CD14-positive monocyte (primary cell): Measurements from ENCODE around the gene ASAH2B. TPM values are rescaled to one million over a fixed set of nuclear protein-coding genes. Genes with fewer than 3 reads are reported as not detected.
"Not testable (repeated sequence)": the region's sequence is repeated elsewhere in the genome, so short reads cannot be mapped to it uniquely, and the experiment has no call there.

Experiments used
- DNase-seq, 3 donors: peaks; one replicate each; pipeline ENCODE4 v3.0.0-alpha.2; 2011 to 2022
- H2AFZ ChIP-seq: 2 replicates; pipeline ENCODE4 v1.6.0; 2012; ENCODE audit warnings: mild to moderate bottlenecking, low read depth, low read length, inconsistent platforms; ENCODE audit not compliant: insufficient read depth, poor library complexity, severe bottlenecking
- H3K27ac ChIP-seq, 2 donors: 1 replicate in 1 of 2; 2 replicates in 1 of 2; pipeline ENCODE4 v1.5.1; 2012 to 2013; ENCODE audit warnings: low read length in 2 of 2, control low read depth in 1 of 2, inconsistent platforms in 1 of 2, low read depth in 1 of 2, mild to moderate bottlenecking in 1 of 2
- H3K27me3 ChIP-seq, 2 donors: one replicate each; pipeline versions ENCODE4 v1.6.0 to v1.6.1; 2011 to 2013; ENCODE audit warnings: low read length in 2 of 2; ENCODE audit not compliant: control insufficient read depth in 2 of 2, insufficient read depth in 2 of 2
- H3K36me3 ChIP-seq, 2 donors: replicated peaks in 1 of 2; 1 replicate in 1 of 2; 2 replicates in 1 of 2; pipeline versions ENCODE4 v1.5.1 to v1.6.1; 2012 to 2013; ENCODE audit warnings: low read length in 2 of 2, control low read depth in 1 of 2, inconsistent platforms in 1 of 2, mild to moderate bottlenecking in 1 of 2; ENCODE audit not compliant: insufficient read depth in 2 of 2, control insufficient read depth in 1 of 2
- H3K4me1 ChIP-seq, 2 donors: 1 replicate in 1 of 2; 2 replicates in 1 of 2; pipeline versions ENCODE4 v1.5.1 to v1.6.1; 2012 to 2013; ENCODE audit warnings: low read length in 2 of 2, control low read depth in 1 of 2, inconsistent platforms in 1 of 2, mild to moderate bottlenecking in 1 of 2, moderate library complexity in 1 of 2; ENCODE audit not compliant: insufficient read depth in 2 of 2, control insufficient read depth in 1 of 2
- H3K4me2 ChIP-seq: replicated peaks from 2 replicates; pipeline ENCODE3; 2012; ENCODE audit warnings: low read length, moderate library complexity, mild to moderate bottlenecking; ENCODE audit not compliant: poor library complexity, severe bottlenecking; ENCODE audit errors: extremely low read depth
- H3K4me3 ChIP-seq, 3 experiments: fragments of 200-600 bp in 1 of 3; sonication (generic) in 1 of 3; replicated peaks in 1 of 3; 1 replicate in 2 of 3; 2 replicates in 1 of 3; pipeline ENCODE4 v1.5.1; 2011 to 2013; ENCODE audit warnings: low read length in 3 of 3, mild to moderate bottlenecking in 3 of 3, control low read depth in 2 of 3, low read depth in 2 of 3, inconsistent platforms in 1 of 3, moderate library complexity in 1 of 3
- H3K79me2 ChIP-seq: 2 replicates; pipeline ENCODE4 v1.6.0; 2012; ENCODE audit warnings: mild to moderate bottlenecking, control low read depth, inconsistent platforms, low read length, moderate library complexity; ENCODE audit not compliant: insufficient read depth
- H3K9ac ChIP-seq: 2 replicates; pipeline ENCODE4 v1.6.0; 2017; ENCODE audit warnings: low read length, mild to moderate bottlenecking; ENCODE audit not compliant: insufficient read depth, poor library complexity, severe bottlenecking
- H3K9me3 ChIP-seq, 2 donors: replicated peaks in 1 of 2; 1 replicate in 1 of 2; 2 replicates in 1 of 2; pipeline versions ENCODE4 v1.5.1 to v1.6.1; 2012 to 2013; ENCODE audit warnings: low read length in 2 of 2, control low read depth in 1 of 2; ENCODE audit not compliant: control insufficient read depth in 1 of 2, insufficient read depth in 1 of 2
- H4K20me1 ChIP-seq: 2 replicates; pipeline ENCODE4 v1.6.0; 2012; ENCODE audit warnings: mild to moderate bottlenecking, low read length, control low read depth, moderate library complexity; ENCODE audit not compliant: insufficient read depth
- H3K27ac Mint-ChIP-seq, 7 donors: one replicate each; pipeline ENCODE4 v1.8.0; 2020; ENCODE audit warnings: mild to moderate bottlenecking in 7 of 7, mixed read lengths in 7 of 7, moderate library complexity in 6 of 7, inconsistent platforms in 2 of 7
- H3K27me3 Mint-ChIP-seq, 3 donors: one replicate each; pipeline ENCODE4 v1.8.0; 2021 to 2022; ENCODE audit warnings: low read depth in 3 of 3, mild to moderate bottlenecking in 3 of 3, mixed read lengths in 3 of 3, moderate library complexity in 3 of 3, inconsistent platforms in 1 of 3
- H3K36me3 Mint-ChIP-seq, 2 donors: one replicate each; pipeline ENCODE4 v1.8.0; 2020; ENCODE audit warnings: mixed read lengths in 2 of 2, inconsistent platforms in 1 of 2, mild to moderate bottlenecking in 1 of 2
- H3K4me1 Mint-ChIP-seq: one replicate; pipeline ENCODE4 v1.8.0; 2020; ENCODE audit warnings: mild to moderate bottlenecking, mixed read lengths
- H3K4me3 Mint-ChIP-seq, 2 donors: one replicate each; pipeline ENCODE4 v1.8.0; 2020; ENCODE audit warnings: mild to moderate bottlenecking in 2 of 2, mixed read lengths in 2 of 2, moderate library complexity in 1 of 2
- H3K9me3 Mint-ChIP-seq, 7 donors: one replicate each; pipeline ENCODE4 v1.8.0; 2020 to 2022; ENCODE audit warnings: mixed read lengths in 7 of 7, mild to moderate bottlenecking in 6 of 7, moderate library complexity in 6 of 7, inconsistent platforms in 2 of 7
- CTCF ChIP-seq: fragments of 200-600 bp; IDR thresholded peaks from one replicate; pipeline ENCODE4 v1.8.0; 2022; ENCODE audit warnings: antibody characterized with exemption, mild to moderate bottlenecking
- WGBS: methylation state at CpG from one replicate; pipeline ENCODE4 v1.1.5; 2013; ENCODE audit warnings: missing lambda C conversion rate; ENCODE audit not compliant: insufficient coverage; 5-methylcytosine and 5-hydroxymethylcytosine counted together
- intact Hi-C, 2 donors: fragments of 100-400 bp; cut with micrococcal nuclease; formaldehyde crosslinking; loops; one replicate each; pipeline versions ENCODE4 v1.15.0 to v1.15.1; 2023
- polyA minus RNA-seq: library from RNA; depleted of rRNA, polyadenylated mRNA; stranded (reverse); fragments of >200 nt; gene quantifications from 2 replicates; pipeline ENCODE4 v1.2.3, GENCODE V29; 2012
- polyA plus RNA-seq, 3 donors: library from polyadenylated mRNA; depleted of rRNA in 1 of 3; unstranded in 2 of 3; stranded (reverse) in 1 of 3; fragments of 300-500 nt in 2 of 3; fragments of >200 nt in 1 of 3; fragmentation: Illumina TruSeq in 2 of 3; gene quantifications; 1 replicate in 2 of 3; 2 replicates in 1 of 3; pipeline ENCODE4 v1.2.3, GENCODE V29; 2012 to 2021
- total RNA-seq, 12 experiments: library from RNA in 1 of 12; stranded (reverse) in 1 of 12; fragments of 120-200 nt in 1 of 12; gene quantifications; one replicate each; pipeline ENCODE4 v1.2.4 and lab custom pipeline; 2013 to 2026; ENCODE audit warnings: mixed read lengths in 6 of 12, inconsistent platforms in 1 of 12

The ASAH2B gene
- total RNA-seq (2013): 0.06 TPM
- polyA plus RNA-seq (not detected), polyA minus RNA-seq (under 0.01 TPM in 1 of 2 replicates, not detected in the other), total RNA-seq (lab: John Stamatoyannopoulos, UW) (0 to 2.2 (median 0.25) reads per million in 11 experiments)

- Mint-ChIP-seq H3K27me3 (peaks cover 31 to 51% (median 37%) of the 10 kb centered on the region in 3 donors), H3K4me1 (peaks cover 16% of the 10 kb centered on the region), H3K36me3 (peaks cover 0 to 3% of the 10 kb centered on the region in 2 donors), H3K27ac (peak within 1 kb of the TSS in 3 of 7 donors; percentile 14 to 39 (median 21)), H3K9me3 (peaks cover 0 to 9% (median 1%) of the 10 kb centered on the region in 7 donors), H3K4me3 (peak within 1 kb of the TSS; percentile 86 to 97)
- Histone ChIP-seq H3K4me2 (peak within 1 kb of the TSS; percentile 76), H3K36me3 (no peaks in the 10 kb centered on the region), H3K9ac (peak within 1 kb of the TSS; percentile 29), H3K27ac (no peak within 1 kb of the TSS), H3K4me1 (peaks cover 8 to 10% of the 10 kb centered on the region in 2 donors), H3K79me2 (no peaks in the 10 kb centered on the region), H4K20me1 (no peaks in the 10 kb centered on the region), H3K9me3 (no peaks in the 10 kb centered on the region), H3K27me3 (peaks cover 10 to 31% of the 10 kb centered on the region in 2 donors), H3K4me3 (peak within 1 kb of the TSS; percentile 28 to 67 (median 41)), H2AFZ (peak within 1 kb of the TSS; percentile 61)
- TF ChIP-seq CTCF: no peak
- intact Hi-C loops: no loop called here
- WGBS: 1% methylated on average over 52 of the region's 62 CpGs
- DNase-seq: peak in 1 of 3 donors; percentile 3
Measured at GRCh38 chr10:50739618-50740292, at the start of gene ASAH2B. TSS of gene ASAH2B (plus strand) at chr10:50739936. CDS start at chr10:50745131, 5,195 bp downstream.

GRCh38 chr10:50697819-50698218 is 41.9 kb upstream of the ASAH2B start:
- H3K9me3 Mint-ChIP-seq, H3K27me3 ChIP-seq, H3K4me1 ChIP-seq, H3K36me3 Mint-ChIP-seq, intact Hi-C loops, H3K4me1 Mint-ChIP-seq, H3K27ac Mint-ChIP-seq, H4K20me1 ChIP-seq, H3K36me3 ChIP-seq, H3K9ac ChIP-seq, DNase-seq, H2AFZ ChIP-seq, H3K4me3 Mint-ChIP-seq, H3K79me2 ChIP-seq, H3K4me2 ChIP-seq, H3K9me3 ChIP-seq, H3K27ac ChIP-seq, H3K4me3 ChIP-seq: not testable (repeated sequence)
- peaks cover 2 to 11% (median 4%) of the 10 kb centered on the region in 3 donors for H3K27me3 Mint-ChIP-seq
- no CpG with 5 or more reads among the region's 4 CpGs for WGBS

GRCh38 chr10:50701947-50702346 is 37.8 kb upstream of the ASAH2B start:
- H3K27ac ChIP-seq, H2AFZ ChIP-seq, H3K9ac ChIP-seq, H3K4me1 Mint-ChIP-seq, H3K4me3 Mint-ChIP-seq, H3K9me3 ChIP-seq, H3K27ac Mint-ChIP-seq, H3K27me3 ChIP-seq, H3K4me3 ChIP-seq, DNase-seq, H3K36me3 ChIP-seq, H3K4me1 ChIP-seq, H3K9me3 Mint-ChIP-seq, H4K20me1 ChIP-seq, intact Hi-C loops, H3K36me3 Mint-ChIP-seq, H3K79me2 ChIP-seq, H3K27me3 Mint-ChIP-seq, H3K4me2 ChIP-seq: not testable (repeated sequence)
- 80% methylated on average over 1 of the region's 5 CpGs for WGBS

GRCh38 chr10:50702997-50703396 is 36.7 kb upstream of the ASAH2B start:
- H3K4me3 Mint-ChIP-seq, H3K27ac Mint-ChIP-seq, H3K4me1 ChIP-seq, H3K36me3 ChIP-seq, H3K79me2 ChIP-seq, intact Hi-C loops, H3K9me3 ChIP-seq, DNase-seq, H3K36me3 Mint-ChIP-seq, H3K27ac ChIP-seq, H3K27me3 ChIP-seq, H2AFZ ChIP-seq, H3K9ac ChIP-seq, H3K4me2 ChIP-seq, H3K9me3 Mint-ChIP-seq, H3K27me3 Mint-ChIP-seq, H4K20me1 ChIP-seq, H3K4me1 Mint-ChIP-seq, H3K4me3 ChIP-seq: not testable (repeated sequence)
- WGBS: no CpG with 5 or more reads among the region's 7 CpGs
